BE2C (cell line): ENCODE measurements around the gene POMT2.
"Not testable (repeated sequence)": the region's sequence is repeated elsewhere in the genome, so short reads cannot be mapped to it uniquely, and the experiment has no call there.

ENCODE experiments used
- DNase-seq: peaks from one replicate; pipeline ENCODE4 v3.0.0-alpha.2; 2020
- H3K27me3 ChIP-seq: fragments of 250-450 bp; sonication (Bioruptor Pico); 2 replicates; pipeline ENCODE4 v1.5.1; 2020; ENCODE audit warnings: mild to moderate bottlenecking
- H3K36me3 ChIP-seq: fragments of 250-450 bp; sonication (Bioruptor Pico); 2 replicates; pipeline ENCODE4 v1.5.1; 2020; ENCODE audit warnings: mild to moderate bottlenecking
- H3K4me1 ChIP-seq: fragments of 250-450 bp; sonication (Bioruptor Pico); 2 replicates; pipeline ENCODE4 v1.5.1; 2020
- H3K4me3 ChIP-seq: 2 replicates; pipeline ENCODE4 v1.5.1; 2011; ENCODE audit warnings: low read depth, low read length
- H3K9me3 ChIP-seq: fragments of 250-450 bp; sonication (Bioruptor Pico); 2 replicates; pipeline ENCODE4 v1.5.1; 2020
- TF ChIP-seq, protein P1 (sequence below): IDR thresholded peaks from 2 replicates; pipeline ENCODE4 v1.5.1; 2012; ENCODE audit warnings: mild to moderate bottlenecking, low read depth, low read length

POMT2 gene

GRCh38 chr14:77286576-77286975, 34.1 kb downstream of the POMT2 start:
- H3K36me3 ChIP-seq: peaks cover 17% of the 10 kb centered on the region
- no peak overlapping the region for H3K4me3 ChIP-seq
- no peak for DNase-seq
- TF ChIP-seq, protein P1, sequence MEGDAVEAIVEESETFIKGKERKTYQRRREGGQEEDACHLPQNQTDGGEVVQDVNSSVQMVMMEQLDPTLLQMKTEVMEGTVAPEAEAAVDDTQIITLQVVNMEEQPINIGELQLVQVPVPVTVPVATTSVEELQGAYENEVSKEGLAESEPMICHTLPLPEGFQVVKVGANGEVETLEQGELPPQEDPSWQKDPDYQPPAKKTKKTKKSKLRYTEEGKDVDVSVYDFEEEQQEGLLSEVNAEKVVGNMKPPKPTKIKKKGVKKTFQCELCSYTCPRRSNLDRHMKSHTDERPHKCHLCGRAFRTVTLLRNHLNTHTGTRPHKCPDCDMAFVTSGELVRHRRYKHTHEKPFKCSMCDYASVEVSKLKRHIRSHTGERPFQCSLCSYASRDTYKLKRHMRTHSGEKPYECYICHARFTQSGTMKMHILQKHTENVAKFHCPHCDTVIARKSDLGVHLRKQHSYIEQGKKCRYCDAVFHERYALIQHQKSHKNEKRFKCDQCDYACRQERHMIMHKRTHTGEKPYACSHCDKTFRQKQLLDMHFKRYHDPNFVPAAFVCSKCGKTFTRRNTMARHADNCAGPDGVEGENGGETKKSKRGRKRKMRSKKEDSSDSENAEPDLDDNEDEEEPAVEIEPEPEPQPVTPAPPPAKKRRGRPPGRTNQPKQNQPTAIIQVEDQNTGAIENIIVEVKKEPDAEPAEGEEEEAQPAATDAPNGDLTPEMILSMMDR: no peak
- no peaks in the 10 kb centered on the region for H3K27me3 ChIP-seq
- no peaks in the 10 kb centered on the region for H3K4me1 ChIP-seq
- H3K9me3 ChIP-seq: no peaks in the 10 kb centered on the region

DNA sequence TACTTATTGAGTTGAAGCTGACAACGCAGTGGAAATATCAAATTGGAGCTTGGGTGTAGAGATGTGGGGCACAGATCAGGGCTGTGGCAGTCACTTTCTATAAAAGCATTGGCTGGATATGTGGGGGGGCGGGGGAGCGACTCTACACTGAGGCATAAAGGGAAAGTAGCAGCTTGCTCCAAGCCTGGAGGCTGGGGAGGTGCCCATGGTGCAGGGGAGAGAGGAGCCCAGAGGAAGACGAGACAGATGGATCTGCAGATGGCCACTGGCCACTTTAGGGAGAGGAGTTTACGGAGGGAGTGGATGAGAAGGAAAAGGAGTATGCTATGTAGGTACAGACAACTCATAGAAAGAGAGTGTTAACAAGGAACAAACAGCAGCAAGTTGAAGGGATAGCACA, 36.2 kb downstream of the POMT2 start:
- Histone ChIP-seq H3K9me3 (no peaks in the 10 kb centered on the region), H3K27me3 (no peaks in the 10 kb centered on the region), H3K4me1 (no peaks in the 10 kb centered on the region), H3K4me3 (no peak overlapping the region), H3K36me3 (peaks cover 17% of the 10 kb centered on the region)
- DNase-seq: no peak
- TF ChIP-seq, protein P1: no peak

GRCh38 chr14:77284066-77284465, 36.6 kb downstream of the POMT2 start:
- no peaks in the 10 kb centered on the region for H3K9me3 ChIP-seq
- no peak overlapping the region for H3K4me3 ChIP-seq
- H3K27me3 ChIP-seq: no peaks in the 10 kb centered on the region
- H3K4me1 ChIP-seq: no peaks in the 10 kb centered on the region
- TF ChIP-seq, protein P1: no peak
- H3K36me3 ChIP-seq: peaks cover 17% of the 10 kb centered on the region
- no peak for DNase-seq

GRCh38 chr14:77281852-77282410, 38.8 kb downstream of the POMT2 start:
- DNase-seq: no peak
- H3K36me3 ChIP-seq: peaks cover 20% of the 10 kb centered on the region
- H3K4me1 ChIP-seq: no peaks in the 10 kb centered on the region
- no peaks in the 10 kb centered on the region for H3K27me3 ChIP-seq
- TF ChIP-seq, protein P1: no peak
- H3K9me3 ChIP-seq: no peaks in the 10 kb centered on the region
- no peak overlapping the region for H3K4me3 ChIP-seq

DNA sequence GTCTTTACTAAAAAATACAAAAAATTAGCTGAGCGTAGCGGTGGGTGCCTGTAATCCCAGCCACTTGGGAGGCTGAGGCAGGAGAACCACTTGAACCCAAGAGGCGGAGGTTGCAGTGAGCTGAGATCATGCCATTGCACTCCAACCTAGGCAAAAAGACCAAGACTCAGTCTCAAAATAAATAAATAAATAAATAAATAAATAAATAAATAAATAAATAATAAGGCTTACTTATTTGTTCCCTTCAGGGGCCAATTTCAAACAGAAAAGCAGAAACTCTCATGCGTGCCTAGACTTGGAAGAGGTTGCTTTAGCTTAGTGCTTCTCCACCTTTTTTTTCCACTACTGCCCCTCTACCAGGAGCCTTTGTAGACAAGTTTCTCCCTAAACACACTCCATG, 39.8 kb downstream of the POMT2 start:
- peaks cover 20% of the 10 kb centered on the region for H3K36me3 ChIP-seq
- not testable (repeated sequence) for H3K4me3 ChIP-seq, H3K27me3 ChIP-seq, H3K9me3 ChIP-seq, H3K4me1 ChIP-seq, DNase-seq

GRCh38 chr14:77279719-77280118, 41.0 kb downstream of the POMT2 start:
- H3K4me3 ChIP-seq: no peak overlapping the region
- TF ChIP-seq, protein P1: no peak
- H3K36me3 ChIP-seq: peaks cover 15% of the 10 kb centered on the region

More at GRCh38 chr14:77279719-77280118, 41.0 kb downstream of the POMT2 start:
- no peaks in the 10 kb centered on the region for H3K9me3 ChIP-seq
- no peaks in the 10 kb centered on the region for H3K27me3 ChIP-seq
- no peaks in the 10 kb centered on the region; the same call in 1 of the 2 replicates for H3K4me1 ChIP-seq
- DNase-seq: no peak
